Adipocyte (in vitro differentiated cells): ENCODE data around the gene EPHA7.

Experiments
- DNase-seq: peaks from one replicate; pipeline ENCODE4 v3.0.0-alpha.2; 2015; ENCODE audit warnings: low read depth
- H3K27me3 ChIP-seq: replicated peaks from 2 replicates; pipeline ENCODE4 v1.7.0; 2013; ENCODE audit warnings: mild to moderate bottlenecking, low read length, moderate library complexity; ENCODE audit not compliant: control insufficient read depth, insufficient read depth
- H3K36me3 ChIP-seq: 2 replicates; pipeline ENCODE4 v1.7.0; 2013; ENCODE audit warnings: low read length, mild to moderate bottlenecking, moderate library complexity; ENCODE audit not compliant: control insufficient read depth, insufficient read depth, severe bottlenecking
- H3K4me1 ChIP-seq: 2 replicates; pipeline ENCODE4 v1.7.0; 2013; ENCODE audit warnings: mild to moderate bottlenecking, low read length, moderate library complexity; ENCODE audit not compliant: control insufficient read depth, insufficient read depth
- H3K4me3 ChIP-seq: 2 replicates; pipeline ENCODE4 v1.7.0; 2013; ENCODE audit warnings: mild to moderate bottlenecking, low read length, moderate library complexity
- H3K9ac ChIP-seq: 2 replicates; pipeline ENCODE4 v1.7.0; 2013; ENCODE audit warnings: mild to moderate bottlenecking, low read length, moderate library complexity
- H3K9me3 ChIP-seq: 2 replicates; pipeline ENCODE4 v1.7.0; 2013; ENCODE audit warnings: mild to moderate bottlenecking, low read length, moderate library complexity; ENCODE audit not compliant: control insufficient read depth

The EPHA7 gene

DNA sequence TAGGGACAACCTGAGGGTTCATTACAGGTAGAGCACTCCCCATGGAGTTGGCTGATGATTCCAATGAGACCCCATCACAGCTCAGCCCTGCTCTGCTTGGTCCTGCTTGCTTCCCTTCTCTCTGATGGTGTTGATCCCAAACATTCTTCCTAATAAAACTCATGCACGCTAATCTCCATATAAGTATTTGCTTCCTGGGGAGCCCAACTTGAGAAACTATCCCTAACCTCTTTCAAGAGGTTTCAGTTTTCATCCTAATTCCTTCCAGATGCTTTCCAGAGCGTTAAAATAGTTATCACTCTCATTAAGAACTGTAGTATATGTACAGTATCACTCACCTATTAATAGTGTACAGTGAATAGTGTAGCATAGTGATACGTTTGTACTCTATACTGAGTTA is 68.1 kb downstream of the EPHA7 start:
- Histone ChIP-seq H3K9me3 (no peaks in the 10 kb centered on the region), H3K27me3 (no peaks in the 10 kb centered on the region), H3K9ac (no peak overlapping the region), H3K4me1 (no peaks in the 10 kb centered on the region), H3K4me3 (no peak overlapping the region), H3K36me3 (no peaks in the 10 kb centered on the region)
- DNase-seq = no peak

DNA sequence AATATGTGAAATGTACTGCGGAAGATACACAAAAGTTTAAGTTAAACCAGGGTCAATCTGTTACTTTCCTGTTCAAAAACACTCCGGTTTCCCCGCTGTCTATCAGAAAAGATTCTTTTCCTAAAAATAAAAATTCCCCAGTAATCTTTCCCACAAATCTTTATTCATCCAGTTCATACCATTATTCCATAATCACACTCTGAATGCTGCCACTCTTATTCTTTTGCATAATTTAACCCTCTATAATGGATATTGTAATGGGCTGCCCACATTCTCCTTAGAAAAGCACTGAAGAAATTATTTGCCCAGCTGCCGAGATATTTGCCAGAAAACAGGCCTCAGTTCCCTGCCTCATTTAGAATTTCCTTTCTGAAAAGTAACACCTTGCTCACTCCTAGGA is 68.6 kb downstream of the EPHA7 start:
- Histone ChIP-seq H3K4me1 (no peaks in the 10 kb centered on the region), H3K36me3 (no peaks in the 10 kb centered on the region), H3K9me3 (no peaks in the 10 kb centered on the region), H3K4me3 (no peak overlapping the region), H3K9ac (no peak overlapping the region), H3K27me3 (no peaks in the 10 kb centered on the region)
- no peak for DNase-seq

DNA sequence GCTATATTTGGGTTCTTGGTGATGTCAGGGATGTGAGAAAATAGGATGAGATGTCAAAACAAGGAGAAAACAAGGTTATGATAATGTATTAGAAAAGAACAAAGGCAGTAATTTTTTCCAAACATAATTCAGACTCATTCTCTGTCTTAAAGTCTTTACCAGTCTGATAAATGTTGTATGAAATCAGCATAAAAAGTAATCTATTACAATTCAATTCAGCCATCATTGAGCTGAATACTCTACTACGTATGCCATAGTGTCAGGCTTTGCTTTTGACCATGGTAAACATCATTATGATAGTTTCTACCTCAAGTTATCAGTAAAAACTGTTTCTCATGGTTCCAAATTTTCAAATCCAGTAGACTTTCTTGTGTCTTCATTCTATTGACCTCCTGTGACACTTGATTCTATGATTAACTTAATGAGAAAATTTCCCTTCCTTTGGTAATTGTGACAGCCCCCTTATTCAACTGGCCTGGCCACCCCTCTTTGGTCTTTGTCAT is 75.0 kb downstream of the EPHA7 start:
- no peaks in the 10 kb centered on the region for H3K4me1 ChIP-seq
- H3K9me3 ChIP-seq = no peaks in the 10 kb centered on the region
- H3K4me3 ChIP-seq = no peak overlapping the region
- no peaks in the 10 kb centered on the region for H3K36me3 ChIP-seq
- DNase-seq = no peak
- H3K9ac ChIP-seq = no peak overlapping the region
- H3K27me3 ChIP-seq = no peaks in the 10 kb centered on the region

DNA sequence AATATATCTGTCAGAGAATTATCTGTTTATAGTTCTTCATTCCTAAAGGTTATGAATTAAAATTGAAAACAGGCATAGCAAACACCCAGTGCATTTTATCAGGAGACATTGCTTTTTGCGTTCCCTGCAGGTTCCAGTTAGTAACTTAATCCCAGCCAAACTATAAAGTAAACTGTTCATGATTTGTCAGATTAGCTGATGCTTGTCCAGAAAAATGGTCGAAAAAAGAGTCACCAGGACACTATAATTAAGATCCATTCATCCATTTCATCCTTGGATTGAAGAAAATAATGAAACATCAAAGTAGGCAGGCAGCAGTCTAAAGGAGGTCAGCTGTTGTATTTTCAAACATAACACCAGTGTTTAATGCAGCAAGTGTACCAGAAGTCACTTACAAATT is 75.9 kb downstream of the EPHA7 start:
- no peaks in the 10 kb centered on the region for H3K9me3 ChIP-seq
- no peak overlapping the region for H3K4me3 ChIP-seq
- no peak overlapping the region for H3K9ac ChIP-seq
- no peaks in the 10 kb centered on the region for H3K27me3 ChIP-seq
- no peaks in the 10 kb centered on the region for H3K36me3 ChIP-seq
- no peak for DNase-seq
- H3K4me1 ChIP-seq = no peaks in the 10 kb centered on the region

DNA sequence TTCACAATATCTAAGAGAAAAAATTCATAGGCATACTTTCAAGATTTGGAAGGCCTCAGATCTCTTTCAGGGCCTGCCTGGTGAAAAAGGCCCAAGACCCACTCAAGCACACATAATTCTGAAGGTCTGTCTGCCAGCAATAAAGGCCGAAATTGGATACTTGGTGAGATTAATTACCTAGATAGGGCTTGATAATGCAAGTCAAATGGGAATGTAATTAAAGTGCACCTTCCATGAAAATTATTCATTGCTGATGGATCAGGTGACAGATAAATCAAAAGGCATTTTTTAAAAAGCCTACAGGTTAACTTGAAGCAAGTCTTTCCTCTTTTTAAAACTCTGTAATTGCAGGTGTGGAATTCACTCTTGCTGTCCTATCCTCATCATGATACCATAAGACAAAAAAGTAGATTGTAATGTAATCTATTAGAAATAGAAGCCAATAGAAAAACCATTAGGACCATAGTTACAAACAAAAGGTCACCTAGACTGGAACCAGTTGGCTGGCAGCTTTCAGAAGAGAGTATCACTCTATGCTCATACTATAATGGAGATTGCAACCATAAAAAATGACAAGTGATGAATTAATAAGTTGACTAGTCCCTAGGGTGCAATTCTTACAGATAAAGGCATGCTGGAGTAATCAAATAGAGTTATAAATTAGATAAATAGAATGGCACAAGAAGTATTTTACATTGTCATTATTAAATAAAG is 77.3 kb downstream of the EPHA7 start:
- Histone ChIP-seq H3K4me1 (peaks cover 2% of the 10 kb centered on the region), H3K36me3 (no peaks in the 10 kb centered on the region), H3K27me3 (no peaks in the 10 kb centered on the region), H3K9ac (no peak overlapping the region), H3K9me3 (no peaks in the 10 kb centered on the region), H3K4me3 (no peak overlapping the region)
- DNase-seq = no peak

DNA sequence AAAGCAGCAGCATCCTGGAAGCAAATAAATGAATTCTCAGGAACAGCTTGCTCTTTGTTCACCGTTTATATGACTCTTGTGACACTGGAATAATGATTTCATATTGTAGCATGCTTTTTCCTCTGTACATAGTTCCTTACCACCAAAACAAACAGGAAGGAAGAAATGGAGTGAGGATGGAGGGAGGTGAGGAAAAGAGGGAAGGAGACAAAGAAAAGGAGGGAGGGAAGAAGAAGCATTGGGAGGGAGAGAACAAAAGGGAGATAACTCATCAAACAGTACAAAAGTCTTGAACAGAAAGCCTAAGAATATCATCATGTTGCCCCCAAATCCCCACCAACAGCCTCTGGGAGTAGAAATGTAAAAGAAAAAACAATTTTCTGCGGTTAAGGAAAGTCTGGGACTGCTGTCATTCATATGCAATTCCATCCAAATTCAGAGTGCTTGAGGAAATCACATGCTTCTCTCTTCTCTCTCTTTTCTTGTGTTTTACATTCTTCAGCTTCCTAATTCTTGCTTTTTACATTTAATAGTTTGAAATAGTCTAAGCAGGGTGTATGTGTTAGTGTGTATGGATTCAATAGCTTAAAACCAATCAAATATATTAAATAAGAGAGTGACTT is 81.5 kb downstream of the EPHA7 start:
- H3K4me3 ChIP-seq = no peak overlapping the region
- H3K36me3 ChIP-seq = no peaks in the 10 kb centered on the region
- H3K4me1 ChIP-seq = peaks cover 6% of the 10 kb centered on the region
- no peaks in the 10 kb centered on the region for H3K9me3 ChIP-seq
- H3K9ac ChIP-seq = no peak overlapping the region
- no peak for DNase-seq
- no peaks in the 10 kb centered on the region for H3K27me3 ChIP-seq

DNA sequence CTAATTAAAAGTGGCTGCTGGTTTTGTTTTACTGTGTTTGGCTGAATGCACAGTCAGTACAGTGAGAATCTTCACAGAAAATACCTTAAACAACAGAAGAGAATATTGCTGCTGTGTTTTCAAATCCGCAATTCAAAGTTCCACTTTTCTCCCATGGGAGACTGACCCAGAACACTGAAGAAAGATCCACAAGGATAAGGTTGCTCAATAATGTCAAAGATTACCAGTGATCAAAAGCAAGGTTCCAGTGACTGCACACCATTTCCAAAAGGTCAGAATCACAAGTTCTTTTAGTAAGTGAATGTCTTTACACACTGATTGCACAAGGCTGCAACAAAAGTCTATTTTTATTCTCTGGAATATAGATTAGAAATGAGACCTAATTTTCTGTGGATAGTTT is 82.3 kb downstream of the EPHA7 start:
- Histone ChIP-seq H3K9me3 (no peaks in the 10 kb centered on the region), H3K36me3 (no peaks in the 10 kb centered on the region), H3K4me3 (no peak overlapping the region), H3K9ac (no peak overlapping the region), H3K27me3 (no peaks in the 10 kb centered on the region), H3K4me1 (peaks cover 6% of the 10 kb centered on the region)
- no peak for DNase-seq

DNA sequence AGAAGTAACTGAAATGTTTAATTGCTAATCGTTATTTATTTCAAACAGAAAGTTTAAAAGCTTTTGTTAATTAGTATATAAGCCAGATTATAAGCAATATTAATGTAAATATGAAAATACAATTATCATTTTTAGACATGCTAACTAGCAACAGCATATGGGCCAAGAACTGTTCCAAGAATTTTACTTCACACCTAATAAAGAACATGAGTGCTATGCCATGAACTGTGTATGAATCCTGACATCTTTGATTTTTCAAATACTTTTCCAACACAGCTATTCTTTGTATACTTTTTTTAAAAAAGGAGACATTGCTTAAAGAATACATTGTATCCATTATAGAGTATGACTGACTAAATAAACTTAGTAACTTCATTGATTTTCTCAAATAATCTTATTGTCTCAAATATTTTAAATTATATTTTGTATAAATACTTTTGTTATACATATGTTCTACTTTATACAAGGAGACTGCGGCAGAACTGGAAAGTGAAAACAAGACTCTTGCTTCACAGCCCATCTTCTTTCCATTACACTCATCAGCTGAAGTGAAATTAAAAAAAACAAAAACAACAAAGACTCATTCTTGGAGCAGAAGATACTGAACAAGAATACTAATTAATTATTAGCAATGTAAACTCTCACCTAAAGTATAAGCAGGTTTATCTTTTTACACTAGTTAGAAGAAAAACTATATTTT is 89.9 kb downstream of the EPHA7 start:
- Histone ChIP-seq H3K27me3 (no peaks in the 10 kb centered on the region), H3K36me3 (no peaks in the 10 kb centered on the region), H3K9me3 (no peaks in the 10 kb centered on the region), H3K4me1 (no peaks in the 10 kb centered on the region), H3K4me3 (no peak overlapping the region), H3K9ac (no peak overlapping the region)
- no peak for DNase-seq

DNA sequence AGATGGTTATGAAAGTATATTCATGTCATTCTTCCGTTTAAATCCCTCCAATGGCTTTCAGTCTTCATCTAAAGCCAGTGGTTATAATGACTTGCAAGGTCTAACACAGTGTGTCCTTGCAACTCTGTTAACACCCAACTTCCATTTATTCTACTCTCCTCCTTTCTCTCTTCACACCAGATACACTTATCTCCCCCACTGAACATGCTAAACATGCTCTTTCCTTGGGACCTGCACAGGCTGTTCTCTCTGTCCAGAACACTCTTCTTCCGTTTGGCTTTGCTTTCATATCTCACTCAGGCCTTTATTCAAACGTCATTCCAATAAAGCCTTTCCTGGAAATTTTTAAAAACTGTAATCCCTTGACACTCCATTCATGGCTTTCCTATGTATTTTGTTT is 91.5 kb downstream of the EPHA7 start:
- no peak overlapping the region for H3K9ac ChIP-seq
- H3K4me3 ChIP-seq = no peak overlapping the region
- no peaks in the 10 kb centered on the region for H3K4me1 ChIP-seq
- no peaks in the 10 kb centered on the region for H3K36me3 ChIP-seq
- no peaks in the 10 kb centered on the region for H3K27me3 ChIP-seq
- no peak for DNase-seq
- no peaks in the 10 kb centered on the region for H3K9me3 ChIP-seq

DNA sequence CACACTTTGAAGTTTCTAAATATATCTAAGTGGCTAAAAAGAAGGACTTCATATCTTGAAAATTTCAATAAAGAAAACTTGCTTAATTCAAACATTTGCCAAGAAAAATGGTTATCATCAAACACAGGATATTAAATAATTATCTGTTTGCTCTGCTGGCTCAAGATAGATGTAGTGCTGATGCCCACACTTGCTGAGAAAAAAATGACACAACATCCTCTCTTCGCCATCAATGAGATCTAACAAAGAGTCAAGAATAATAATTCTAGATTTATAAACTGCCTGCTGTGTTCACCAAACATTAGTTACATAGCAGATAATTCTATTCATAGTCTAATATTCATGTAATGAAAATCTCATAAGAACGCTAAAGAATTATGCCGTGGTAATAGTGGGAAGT is 93.6 kb downstream of the EPHA7 start:
- no peaks in the 10 kb centered on the region for H3K4me1 ChIP-seq
- H3K36me3 ChIP-seq = no peaks in the 10 kb centered on the region
- DNase-seq = no peak
- H3K27me3 ChIP-seq = no peaks in the 10 kb centered on the region
- H3K9ac ChIP-seq = no peak overlapping the region
- no peak overlapping the region for H3K4me3 ChIP-seq
- no peaks in the 10 kb centered on the region for H3K9me3 ChIP-seq

DNA sequence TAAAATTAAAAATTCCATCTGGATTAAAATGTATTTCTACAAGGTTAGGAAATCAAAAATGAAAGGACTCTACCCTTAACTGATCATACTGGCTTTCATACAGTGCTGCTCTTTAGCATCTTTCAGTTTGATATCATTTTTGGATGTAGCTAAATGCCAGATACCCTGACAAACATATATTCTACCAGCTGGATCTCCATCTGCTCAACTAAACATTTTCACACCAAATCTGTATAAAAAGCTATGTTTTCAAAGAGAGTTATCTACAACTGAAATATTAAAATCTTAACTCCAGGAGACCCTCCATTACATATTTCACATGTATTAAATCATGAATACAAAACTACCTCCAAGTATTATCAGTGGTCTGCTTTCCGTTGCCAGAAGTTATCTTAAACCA is 95.7 kb downstream of the EPHA7 start:
- Histone ChIP-seq H3K27me3 (no peaks in the 10 kb centered on the region), H3K4me3 (no peak overlapping the region), H3K9me3 (no peaks in the 10 kb centered on the region), H3K4me1 (no peaks in the 10 kb centered on the region), H3K36me3 (no peaks in the 10 kb centered on the region), H3K9ac (no peak overlapping the region)
- DNase-seq = no peak
